Choroid plexus epithelial cell (primary cell): ENCODE results near the gene DIPK1A.

ENCODE experiments used
- DNase-seq: peaks from one replicate; pipeline ENCODE4 v3.0.0-alpha.2; 2010; ENCODE audit warnings: low read depth
- H3K4me3 ChIP-seq: 2 replicates; pipeline ENCODE4 v1.5.1; 2011; ENCODE audit warnings: low read depth, mild to moderate bottlenecking, control low read depth, low read length, moderate library complexity
- CTCF ChIP-seq: conservative IDR thresholded peaks from 2 replicates; pipeline ENCODE4 v1.5.1; 2011; ENCODE audit warnings: low read depth, mild to moderate bottlenecking, control low read depth, inconsistent platforms, low read length, moderate library complexity

Gene DIPK1A

GRCh38 chr1:92804721-92805201 lies 156.5 kb downstream of the DIPK1A start:
- TF ChIP-seq CTCF: no peak
- peak; percentile 98 for DNase-seq
- H3K4me3 ChIP-seq: no peak overlapping the region

- no peak for TF ChIP-seq CTCF
- no peak overlapping the region for H3K4me3 ChIP-seq
- no peak for DNase-seq
Observed at GRCh38 chr1:92803140-92803887, 157.9 kb downstream of the DIPK1A start.

DNA sequence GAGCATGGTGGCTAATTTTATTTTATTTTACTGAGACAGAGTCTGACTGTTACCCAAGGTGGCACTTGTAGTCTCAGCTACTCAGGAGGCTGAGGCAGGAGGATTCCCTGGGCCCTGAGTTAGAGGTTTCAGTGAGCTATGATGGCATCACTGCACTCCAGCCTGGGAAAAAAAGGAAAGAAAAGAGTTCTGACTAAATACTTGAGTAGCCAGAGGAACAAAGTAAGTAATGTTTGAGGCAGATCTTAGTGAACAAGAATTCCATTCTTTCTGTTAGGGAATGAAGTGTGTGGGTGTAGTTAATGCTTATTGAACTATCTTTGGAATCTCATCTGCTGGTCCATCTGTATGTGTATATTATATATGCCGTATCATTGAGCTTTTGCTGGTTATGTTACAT lies 163.3 kb downstream of the DIPK1A start:
- no peak overlapping the region for H3K4me3 ChIP-seq
- DNase-seq: peak; percentile 61
- TF ChIP-seq CTCF: no peak

DNA sequence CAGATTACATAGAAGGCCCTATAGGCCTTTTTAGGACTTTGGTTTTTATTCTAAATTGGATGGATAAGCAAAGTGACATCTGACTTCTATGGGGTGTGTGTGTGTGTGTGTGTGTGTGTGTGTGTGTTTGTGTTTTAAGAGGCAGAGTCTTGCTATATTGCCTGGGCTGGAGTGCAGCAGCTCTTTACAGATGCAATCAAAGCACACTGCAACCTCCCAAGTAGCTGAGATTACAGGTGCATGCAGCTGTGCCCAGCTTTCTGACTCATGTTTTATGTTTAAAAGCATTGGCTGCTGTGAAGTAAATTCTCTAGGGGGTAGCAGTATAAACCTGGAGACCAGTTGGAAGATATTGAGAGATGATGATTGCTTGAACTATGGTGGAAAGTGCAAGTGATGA lies 164.0 kb downstream of the DIPK1A start:
- no peak overlapping the region for H3K4me3 ChIP-seq
- DNase-seq: no peak
- TF ChIP-seq CTCF: no peak

GRCh38 chr1:92795166-92795565 lies 166.1 kb downstream of the DIPK1A start:
- DNase-seq: peak; percentile 89
- no peak for TF ChIP-seq CTCF
- H3K4me3 ChIP-seq: no peak overlapping the region

- no peak overlapping the region for H3K4me3 ChIP-seq
- peak; percentile 29 for DNase-seq
- TF ChIP-seq CTCF: no peak
Observed at GRCh38 chr1:92792340-92792782, 168.9 kb downstream of the DIPK1A start.
